Stimulated activated CD4-positive, alpha-beta T cell treated with anti-CD3 and anti-CD28 coated beads, Interleukin-1b, Interleukin-23, amount 100 ng/mL, for 1 hour (primary cell): ENCODE data around the gene UBE2QL1.
"Not testable (repeated sequence)": the region's sequence is repeated elsewhere in the genome, so short reads cannot be mapped to it uniquely, and the experiment has no call there.

Experiments
- DNase-seq, 2 donors: peaks; one replicate each; pipeline ENCODE4 v3.0.0-alpha.2; 2020; ENCODE audit warnings: low read depth in 2 of 2

Gene UBE2QL1

DNA sequence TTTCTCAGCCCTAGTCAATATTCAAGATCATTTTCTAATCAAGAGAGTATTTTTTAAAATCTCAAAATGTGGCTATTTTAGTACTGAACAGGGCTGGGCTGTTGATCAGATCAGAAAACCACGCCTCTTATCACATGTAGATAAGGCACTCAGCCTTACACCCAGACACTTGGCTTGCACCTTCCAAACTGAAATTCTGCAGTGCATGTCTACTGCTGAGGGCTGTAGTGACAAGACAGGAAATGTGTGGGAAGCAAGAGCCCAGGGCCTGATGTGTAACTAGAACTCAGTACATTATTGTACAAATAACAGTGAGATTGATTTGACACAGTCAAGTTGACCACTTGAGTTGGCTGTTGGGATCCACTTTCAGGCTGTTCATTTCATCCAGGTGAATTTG, 48.6 kb downstream of the UBE2QL1 start:
- no peak for DNase-seq

DNA sequence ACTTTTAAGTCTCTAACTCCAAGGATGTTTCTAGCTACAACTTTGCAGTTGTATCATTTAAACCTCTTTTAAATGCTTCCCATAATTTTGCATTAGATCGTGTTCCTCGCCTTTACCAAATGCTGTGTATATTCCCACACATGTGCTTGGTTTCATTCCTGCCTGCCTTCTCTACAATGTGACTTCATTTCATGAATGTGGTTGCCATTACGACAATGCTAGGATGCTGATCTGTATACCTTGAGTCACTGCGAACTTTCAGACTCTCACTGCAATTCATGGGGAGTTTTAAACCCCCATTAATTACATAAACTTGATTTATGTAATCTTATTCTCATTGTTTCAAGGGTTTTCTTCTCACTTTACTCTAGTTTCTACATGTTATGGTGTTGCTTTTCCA, 50.3 kb downstream of the UBE2QL1 start:
- DNase-seq = no peak

DNA sequence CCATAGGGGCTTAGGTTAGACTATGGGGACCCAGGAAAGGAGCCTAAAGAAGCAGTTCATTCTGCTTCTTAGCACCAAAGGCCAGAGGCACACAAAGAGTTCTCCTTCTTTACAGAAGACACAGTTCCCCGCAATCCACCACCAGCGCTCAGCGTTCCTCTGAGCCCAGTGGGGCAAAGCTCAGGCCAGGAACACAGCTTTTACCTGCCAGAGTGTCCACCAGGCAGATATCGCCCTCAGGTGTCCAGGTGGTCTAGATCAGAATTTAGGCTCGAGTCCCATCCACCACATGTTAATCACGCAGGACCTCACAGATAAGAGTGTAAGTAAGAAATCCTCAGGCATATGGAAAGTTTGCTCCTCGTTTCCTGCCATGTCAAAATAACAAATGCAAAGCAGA, 53.0 kb downstream of the UBE2QL1 start:
- no peak for DNase-seq

DNA sequence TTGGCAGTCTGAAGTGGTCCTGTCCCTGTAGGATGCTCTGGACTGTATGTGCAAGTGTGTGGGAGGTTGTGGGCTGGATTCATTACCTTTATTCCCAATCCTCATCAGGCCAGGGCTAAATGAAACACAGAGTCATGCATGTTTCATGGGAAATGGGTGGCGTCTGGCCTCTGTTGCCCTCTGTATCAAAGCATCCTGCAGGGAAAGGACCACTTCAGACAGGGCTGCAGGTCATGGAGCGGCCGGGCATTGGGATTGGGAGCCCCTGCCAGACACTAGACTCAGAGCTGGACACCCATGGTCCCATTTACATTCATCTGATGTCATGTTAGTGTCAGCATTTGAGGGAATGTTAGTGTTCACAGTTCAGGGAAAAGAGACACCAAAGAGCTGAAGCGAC, 53.8 kb downstream of the UBE2QL1 start:
- no peak for DNase-seq

DNA sequence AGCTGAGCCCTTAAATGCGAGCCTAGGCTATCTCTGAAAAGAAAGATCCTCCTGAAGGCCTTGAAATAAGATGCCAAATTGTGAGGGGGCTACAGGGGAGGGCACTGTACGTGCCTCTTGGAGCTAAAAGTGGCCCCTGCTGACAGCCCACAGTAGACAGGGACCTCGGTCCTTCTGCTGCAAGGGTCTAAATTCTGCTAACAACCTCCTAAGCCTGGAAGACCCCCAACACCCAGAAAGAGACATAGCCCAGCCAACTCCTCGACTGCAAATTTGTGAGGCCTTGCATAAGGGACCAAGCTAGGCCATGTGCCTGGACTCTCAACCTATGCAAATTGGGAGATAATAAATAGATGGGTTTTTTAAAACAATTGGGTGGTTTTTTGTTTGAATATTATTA, 54.7 kb downstream of the UBE2QL1 start:
- no peak for DNase-seq

DNA sequence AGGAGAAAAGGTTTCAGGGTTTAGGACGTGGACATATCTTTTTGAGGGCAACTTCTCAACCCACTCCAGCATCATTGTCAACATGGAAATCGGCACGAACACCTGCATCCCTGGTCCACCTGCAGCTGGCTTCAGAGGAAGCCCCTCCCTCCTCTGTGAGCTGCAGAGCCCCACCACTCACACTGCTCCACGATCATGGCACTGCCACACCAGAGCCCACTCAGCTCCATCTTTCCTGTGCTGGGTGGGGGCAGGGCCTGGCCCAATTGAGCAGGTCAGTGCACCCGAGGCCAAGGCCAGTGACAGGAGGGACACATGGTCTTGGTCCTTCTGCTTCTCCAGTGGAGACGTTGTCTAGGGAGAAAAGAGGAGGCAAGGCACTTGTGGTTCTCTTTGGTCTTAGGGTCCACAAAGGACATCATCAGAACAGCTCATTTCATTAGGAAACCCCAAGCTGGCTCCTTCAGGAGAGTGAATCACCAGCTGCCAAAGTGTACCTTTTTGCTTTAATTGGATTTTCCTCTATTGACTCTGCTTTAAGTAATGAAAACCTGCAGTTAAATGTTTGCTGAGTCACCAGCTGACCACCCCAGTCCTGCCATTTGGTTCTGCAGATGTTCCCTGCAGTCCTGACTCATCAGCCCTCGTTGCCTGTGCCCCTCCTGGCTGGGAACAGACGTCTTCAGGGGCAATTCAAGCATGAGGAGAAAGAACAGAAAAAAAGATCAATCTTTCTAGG, 56.2 kb downstream of the UBE2QL1 start:
- DNase-seq = no peak

DNA sequence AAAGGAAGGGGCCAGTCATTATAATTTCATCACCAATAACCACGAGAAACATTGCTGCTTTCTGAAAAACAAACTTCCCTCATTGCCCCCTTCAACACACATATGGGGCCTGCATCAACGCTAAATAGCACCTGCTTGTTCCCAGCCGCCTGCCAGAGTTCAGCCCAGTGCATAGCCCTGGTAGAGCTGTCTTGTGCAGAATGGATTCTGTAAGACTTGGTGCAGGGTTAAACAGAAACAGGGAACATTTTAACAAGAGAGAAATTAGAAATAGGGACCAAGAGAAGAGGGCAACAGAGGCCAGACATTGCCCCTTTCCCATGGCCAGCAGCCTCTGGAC, 56.7 kb downstream of the UBE2QL1 start:
- no peak for DNase-seq

DNA sequence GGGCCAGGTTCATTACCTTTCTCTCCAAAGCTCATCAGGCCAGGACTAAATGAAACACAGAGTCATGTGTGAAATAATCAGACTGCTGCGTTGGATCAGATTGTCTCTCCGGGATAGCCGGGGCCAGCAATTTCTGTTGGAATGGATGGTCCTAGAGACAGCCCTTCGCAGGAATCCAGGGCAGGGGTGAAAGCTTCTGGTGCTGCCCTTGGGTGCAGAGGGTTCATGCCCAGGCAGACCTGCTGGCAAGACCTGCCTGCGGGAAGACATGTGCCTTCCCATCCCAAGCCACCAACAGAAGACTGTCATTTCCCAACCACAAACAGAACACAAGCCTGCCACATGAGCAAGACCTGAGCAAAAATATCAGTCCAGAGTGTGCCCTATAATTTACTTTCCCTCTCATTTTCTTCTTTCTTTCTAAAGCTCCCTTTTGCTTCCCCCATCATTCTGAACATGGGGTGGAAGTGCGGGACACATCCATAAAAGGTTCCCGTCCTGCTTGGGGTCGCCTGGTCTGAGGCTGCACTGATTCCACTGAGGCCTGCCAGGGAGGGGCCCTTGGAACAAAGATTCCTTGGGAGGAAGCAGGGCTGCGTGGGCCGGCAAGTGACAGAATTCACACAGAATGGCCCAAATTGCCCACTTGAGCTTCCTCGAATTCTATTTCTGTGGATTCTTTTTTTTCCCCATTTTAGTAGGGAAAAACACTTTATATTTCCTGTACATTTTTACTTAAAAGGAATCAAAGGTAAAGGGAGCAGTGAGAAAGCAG, 57.3 kb downstream of the UBE2QL1 start:
- DNase-seq = no peak

DNA sequence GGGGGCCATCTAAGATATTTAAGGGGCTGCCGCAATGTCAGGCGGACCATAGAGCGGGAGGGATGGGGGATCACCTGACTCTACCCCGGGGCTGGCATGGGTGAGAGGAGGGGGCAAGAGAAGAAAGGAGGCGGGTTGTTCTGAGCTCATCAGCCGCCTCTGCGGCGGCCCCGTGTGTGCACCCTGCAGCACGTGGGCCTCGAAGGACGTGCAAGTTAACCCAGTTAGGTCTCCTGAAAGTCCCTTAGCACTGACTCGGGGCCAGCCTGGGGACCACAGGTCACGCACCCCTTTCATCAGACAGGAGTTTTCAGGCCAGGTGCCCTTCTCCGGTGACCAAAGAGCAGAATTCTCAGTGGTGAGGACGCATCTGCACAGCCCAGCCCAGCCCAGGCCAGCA, 58.0 kb downstream of the UBE2QL1 start:
- no peak for DNase-seq

DNA sequence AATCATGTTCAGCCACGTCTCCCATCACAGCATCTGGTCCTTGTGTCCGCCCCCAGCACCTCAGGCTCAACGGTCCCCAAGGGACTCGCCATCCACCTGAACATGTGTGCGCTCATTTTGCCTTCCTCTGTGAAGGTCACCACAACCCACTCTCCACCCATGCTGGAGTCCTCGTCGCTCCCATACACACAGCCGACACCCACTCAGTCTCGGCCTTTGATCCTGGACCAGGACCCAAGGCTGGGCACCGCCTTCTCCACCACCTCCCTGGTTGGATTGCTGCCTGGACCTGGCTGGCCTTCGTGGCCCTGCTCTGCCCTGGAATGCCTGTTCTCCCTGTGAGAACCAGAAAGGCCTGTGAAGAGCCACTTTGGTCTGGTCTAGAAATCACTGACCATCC, 60.3 kb downstream of the UBE2QL1 start:
- DNase-seq = no peak

DNA sequence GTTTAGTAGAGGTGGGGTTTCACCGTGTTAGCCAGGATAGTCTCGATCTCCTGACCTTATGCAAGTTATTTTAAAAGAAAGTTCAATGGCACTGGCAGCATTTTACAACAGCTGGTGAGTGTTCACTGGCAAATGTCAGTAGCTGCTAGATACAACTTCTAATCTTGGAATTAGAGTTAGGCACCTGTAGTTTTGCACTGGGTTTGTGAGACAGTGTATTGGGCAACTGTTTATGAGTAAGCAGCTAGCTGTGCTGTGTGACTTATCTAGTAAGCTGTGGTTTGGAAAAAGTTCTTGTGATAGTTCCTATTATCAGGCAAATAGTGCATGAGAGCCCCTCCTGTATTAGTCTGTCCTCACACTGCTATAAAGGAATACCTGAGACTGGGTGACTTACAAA, 61.5 kb downstream of the UBE2QL1 start:
- no peak for DNase-seq

DNA sequence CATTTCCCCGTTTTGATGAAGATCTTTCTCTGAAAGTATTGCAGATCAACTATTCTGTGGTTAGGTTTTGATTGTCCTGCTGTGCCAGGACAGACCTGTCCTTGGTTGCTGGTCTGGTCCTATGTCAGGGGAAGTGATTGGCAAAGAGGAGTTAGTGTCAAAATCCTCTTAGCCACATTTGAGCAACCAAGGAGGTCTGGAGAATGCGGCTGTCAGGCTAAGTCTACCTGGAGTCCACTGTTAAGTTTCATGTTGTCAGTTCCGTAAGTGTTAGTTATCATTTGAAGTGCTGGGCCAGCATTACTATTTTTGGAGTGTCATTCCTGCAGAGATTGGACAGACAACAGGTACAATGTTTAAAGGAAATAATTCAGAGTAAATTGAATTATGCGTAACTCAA, 62.3 kb downstream of the UBE2QL1 start:
- DNase-seq = no peak

DNA sequence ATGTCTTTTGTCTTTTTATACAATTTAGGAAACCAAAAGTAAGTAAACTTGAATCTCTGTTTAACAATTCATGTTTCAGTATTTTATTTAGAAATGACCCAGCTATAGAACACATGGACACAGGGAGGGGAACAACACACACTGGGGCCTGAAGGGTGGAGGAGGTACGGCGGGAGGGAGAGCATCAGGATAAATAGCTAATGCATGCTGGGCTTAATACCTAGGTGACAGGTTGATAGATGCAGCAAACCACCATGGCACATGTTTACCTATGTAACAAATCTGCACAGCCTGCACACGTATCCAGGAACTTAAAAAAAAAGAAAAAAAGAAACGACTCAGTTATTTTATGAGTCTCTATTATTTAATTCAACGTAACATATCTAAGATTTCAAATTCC, 67.2 kb downstream of the UBE2QL1 start:
- not testable (repeated sequence) for DNase-seq

DNA sequence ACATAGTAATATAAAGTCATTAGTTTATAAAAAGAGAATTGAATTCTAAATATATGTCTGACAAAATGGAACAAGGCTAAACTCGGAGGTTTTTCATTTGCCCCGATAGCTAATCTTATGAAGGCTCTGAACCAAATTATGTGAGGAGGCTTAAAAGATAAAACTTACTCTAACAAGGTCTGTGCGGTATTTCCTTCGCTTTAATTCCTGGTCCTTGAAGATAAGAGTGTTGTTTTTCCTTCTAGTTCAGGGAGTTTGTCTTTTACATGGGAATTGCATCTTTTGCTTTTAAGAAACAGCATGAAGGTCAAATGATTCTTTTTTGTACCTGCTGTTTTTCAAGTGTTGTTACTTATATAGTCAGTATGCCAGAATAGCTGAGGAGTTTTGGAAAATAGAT, 68.2 kb downstream of the UBE2QL1 start:
- no peak for DNase-seq

DNA sequence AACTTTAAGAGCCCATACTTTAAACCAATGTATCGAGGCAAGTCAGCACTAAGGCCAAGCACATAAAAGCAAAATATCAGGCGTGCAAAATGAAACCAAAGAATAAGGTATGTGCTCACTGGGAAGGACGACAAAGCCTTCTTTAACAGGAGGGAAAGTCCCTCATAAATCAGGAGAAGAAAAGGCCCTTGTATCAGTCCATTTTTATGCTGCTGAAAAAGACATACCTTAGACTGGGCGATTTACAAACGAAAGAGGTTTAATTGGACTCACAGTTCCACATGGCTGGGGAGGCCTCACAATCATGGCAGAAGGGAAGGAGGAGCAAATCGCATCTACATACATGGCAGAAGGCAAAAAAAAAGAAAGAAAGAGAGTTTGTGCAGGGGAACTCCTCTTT, 68.9 kb downstream of the UBE2QL1 start:
- no peak for DNase-seq

DNA sequence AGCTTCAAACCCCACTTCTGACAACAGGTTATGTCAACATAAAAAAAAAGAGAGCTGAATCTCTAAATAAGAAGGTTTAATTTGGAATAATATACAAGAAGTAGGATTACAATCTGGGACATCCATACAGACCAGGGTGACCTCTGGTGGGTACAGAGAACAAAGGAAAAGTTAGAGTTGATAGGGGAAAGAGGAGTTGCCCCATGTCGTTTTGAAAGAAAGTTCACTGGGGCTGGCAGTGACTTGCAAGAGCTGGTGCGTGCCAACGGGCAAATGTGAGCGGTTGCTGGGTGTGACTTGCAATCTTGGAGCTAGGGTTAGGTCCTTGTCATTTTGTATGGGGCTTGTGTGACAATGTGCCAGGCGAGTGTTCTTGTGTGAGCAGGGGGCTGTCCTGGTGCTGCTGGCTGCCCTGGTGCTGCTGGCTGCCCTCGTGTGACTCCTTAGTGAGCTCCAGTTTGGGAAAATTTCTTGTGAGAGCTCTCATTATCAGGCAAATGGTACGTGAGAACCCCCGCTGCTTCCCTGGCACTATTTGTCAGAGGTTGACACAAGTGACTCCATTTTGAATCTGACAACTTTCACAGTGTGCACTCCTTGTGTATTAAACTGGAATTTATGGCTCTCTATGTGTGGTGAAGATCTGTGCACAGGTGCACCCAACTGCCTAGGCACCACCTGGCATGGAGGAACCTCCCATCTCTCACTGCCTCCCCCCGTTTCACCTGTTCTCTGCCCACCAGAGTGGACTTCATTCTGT, 69.8 kb downstream of the UBE2QL1 start:
- DNase-seq = no peak

DNA sequence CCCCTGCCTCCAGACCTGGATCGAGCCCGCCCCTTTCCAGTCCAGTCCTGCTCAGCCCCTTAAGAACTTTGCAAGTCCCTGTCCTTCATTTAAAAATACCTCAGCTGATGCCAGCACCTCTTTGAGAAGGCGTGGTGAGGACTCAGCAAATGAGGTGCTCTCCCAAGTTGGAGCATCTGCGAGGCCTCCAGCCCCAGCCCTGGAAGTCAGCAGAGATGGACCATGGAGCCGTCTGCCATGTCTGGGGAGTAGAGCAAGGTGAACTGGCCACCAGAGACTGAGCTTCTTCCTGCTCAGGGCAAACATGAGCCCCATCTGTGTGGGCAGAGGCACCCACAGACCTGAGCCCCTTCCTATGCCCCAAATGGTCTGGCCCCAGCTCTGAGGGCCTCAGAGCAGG, 71.5 kb downstream of the UBE2QL1 start:
- no peak for DNase-seq

DNA sequence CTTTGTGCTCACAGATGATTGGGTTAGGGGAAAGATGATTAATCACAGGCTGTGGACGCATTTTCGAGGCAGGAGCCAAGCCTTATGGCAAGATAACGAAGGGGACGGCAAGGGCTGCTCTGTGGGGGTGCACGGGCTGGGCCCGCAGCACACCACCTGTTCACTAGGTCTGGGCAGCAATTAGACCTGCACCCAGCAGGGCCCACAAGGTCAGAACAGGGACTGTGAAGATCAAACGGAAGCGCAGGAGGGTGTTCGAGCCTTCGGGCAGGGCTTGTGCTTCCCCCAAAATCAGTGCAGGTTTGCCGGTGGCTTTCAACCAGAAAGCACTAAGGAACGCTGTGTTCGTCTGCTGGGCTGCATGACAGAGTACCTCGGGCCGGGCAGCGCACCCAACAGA, 73.7 kb downstream of the UBE2QL1 start:
- no peak for DNase-seq

DNA sequence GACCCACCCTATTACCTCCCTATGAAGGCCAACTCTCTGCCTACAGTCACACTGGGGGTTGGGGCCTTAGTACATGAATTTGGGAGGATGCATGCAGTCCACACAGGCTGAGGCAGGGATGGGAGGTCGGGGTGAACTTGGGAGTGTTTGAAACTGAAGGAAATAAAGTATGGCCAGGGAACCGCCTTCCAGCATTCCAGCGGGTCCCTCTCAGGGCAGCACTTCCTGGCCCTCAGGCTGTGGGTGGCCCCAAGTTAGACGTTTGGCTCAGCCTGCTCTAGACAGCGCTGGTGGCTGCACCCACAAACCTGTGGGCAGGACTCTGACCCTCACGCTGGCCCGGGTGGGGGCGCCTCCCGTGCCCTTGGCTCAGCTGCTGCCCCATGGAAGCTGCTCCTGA, 74.3 kb downstream of the UBE2QL1 start:
- DNase-seq = no peak

DNA sequence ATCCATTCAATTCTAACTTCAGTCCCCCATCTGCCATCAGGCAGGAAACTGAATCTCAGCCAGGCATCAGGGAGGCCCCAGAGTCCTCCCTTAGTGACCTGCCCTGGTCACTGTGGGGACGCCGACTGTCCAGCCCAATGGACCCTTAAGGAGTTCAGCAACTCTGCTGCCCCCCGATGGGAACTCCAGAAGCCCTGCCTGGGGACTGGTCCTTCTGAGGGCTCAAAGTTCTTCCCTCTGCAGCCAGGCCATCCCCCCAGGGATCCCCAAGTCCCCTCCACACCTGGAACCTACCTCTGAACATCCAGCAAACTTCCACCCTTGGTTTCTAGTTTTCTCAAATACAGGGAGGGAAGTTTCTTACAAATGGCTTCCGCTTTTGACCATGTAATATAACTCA, 76.8 kb downstream of the UBE2QL1 start:
- no peak for DNase-seq

DNA sequence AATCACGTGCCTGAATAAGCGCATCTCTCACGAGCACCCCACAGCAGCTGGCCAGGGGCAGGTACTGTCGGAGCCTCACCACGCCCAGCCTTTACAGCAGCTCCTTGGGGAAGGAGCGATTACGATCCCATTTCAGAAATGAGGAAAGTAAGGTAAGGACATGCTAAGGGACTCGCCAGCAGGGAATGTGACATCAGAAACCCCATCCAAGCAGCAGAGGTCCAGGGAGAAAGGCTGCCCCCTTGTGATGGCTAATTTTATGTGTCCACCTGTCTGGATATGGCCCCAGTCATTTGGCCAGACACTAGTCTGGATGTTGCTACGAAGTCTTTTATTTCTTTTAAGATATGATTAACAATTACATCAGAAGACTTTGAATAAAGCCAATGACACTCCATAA, 77.3 kb downstream of the UBE2QL1 start:
- DNase-seq = no peak

DNA sequence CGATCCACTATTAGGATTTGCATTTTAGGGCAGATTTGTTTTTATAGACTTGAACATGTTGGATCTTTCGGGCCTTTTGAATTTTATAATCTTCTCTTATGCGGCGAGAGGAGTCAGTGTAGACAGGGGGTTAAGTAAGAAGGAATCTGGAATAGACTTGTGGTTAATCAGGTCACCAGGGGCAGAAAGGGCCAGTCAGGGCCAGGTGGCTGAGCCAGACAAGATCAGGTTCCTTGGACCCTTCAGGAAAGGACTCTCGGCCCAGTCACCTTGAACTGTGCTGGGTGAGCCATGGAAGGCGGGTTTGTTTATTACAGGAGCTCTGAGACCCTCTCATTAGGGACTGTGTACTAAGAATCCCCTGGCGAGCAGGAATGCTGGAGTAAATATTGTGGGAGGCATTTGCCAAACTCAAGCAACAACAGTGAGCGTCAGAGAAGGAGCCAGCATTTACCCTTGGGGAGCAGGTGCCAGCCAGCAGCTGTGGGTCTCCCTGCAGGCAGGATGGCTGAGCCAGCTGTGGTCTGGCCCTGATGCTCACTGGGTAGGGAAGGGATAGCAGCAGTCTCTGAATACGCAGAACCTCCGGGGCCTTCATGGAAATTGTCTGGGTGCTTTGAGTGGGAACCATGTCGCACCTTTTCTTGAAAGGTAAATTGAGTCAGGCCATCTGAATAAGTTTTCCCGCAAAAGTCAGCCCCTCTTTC, 79.2 kb downstream of the UBE2QL1 start:
- DNase-seq = no peak
